Endodermal cell (in vitro differentiated cells): ENCODE measurements around the gene IGF2BP1. TPM values are rescaled to one million over a fixed set of nuclear protein-coding genes. Genes with fewer than 3 reads are reported as not detected.

Source experiments
- DNase-seq: peaks from one replicate; pipeline ENCODE4 v3.0.0-alpha.2; 2017
- H3K27ac ChIP-seq: 2 replicates; pipeline ENCODE4 v1.5.1; 2013; ENCODE audit warnings: mild to moderate bottlenecking, low read depth, low read length, moderate library complexity
- H3K27me3 ChIP-seq: 2 replicates; pipeline ENCODE4 v1.6.1; 2013; ENCODE audit warnings: mild to moderate bottlenecking, low read length, moderate library complexity; ENCODE audit not compliant: insufficient read depth, control insufficient read depth, poor library complexity, severe bottlenecking
- H3K36me3 ChIP-seq: 2 replicates; pipeline ENCODE4 v1.7.0; 2013; ENCODE audit warnings: mild to moderate bottlenecking, low read length, moderate library complexity; ENCODE audit not compliant: control insufficient read depth, insufficient read depth
- H3K4me1 ChIP-seq: one replicate; pipeline ENCODE4 v1.7.0; 2013; ENCODE audit warnings: low read length; ENCODE audit not compliant: control insufficient read depth, insufficient read depth
- H3K4me3 ChIP-seq: 2 replicates; pipeline ENCODE4 v1.5.1; 2013; ENCODE audit warnings: mild to moderate bottlenecking, low read length, moderate library complexity
- H3K9ac ChIP-seq: 2 replicates; pipeline ENCODE4 v1.6.1; 2013; ENCODE audit warnings: mild to moderate bottlenecking, low read length, moderate library complexity; ENCODE audit not compliant: poor library complexity, severe bottlenecking; ENCODE audit errors: extremely low read depth
- H3K9me3 ChIP-seq: 2 replicates; pipeline ENCODE4 v1.6.1; 2013; ENCODE audit warnings: mild to moderate bottlenecking, low read length, moderate library complexity; ENCODE audit not compliant: control insufficient read depth
- H3K27ac Mint-ChIP-seq: 2 replicates; pipeline ENCODE4 v1.8.0; 2020; ENCODE audit warnings: mixed read lengths
- H3K27me3 Mint-ChIP-seq: 2 replicates; pipeline ENCODE4 v1.8.0; 2021; ENCODE audit warnings: mild to moderate bottlenecking, mixed read lengths; ENCODE audit not compliant: insufficient read depth
- H3K36me3 Mint-ChIP-seq: 2 replicates; pipeline ENCODE4 v1.8.0; 2020; ENCODE audit warnings: low read depth, mixed read lengths
- H3K4me1 Mint-ChIP-seq: 2 replicates; pipeline ENCODE4 v1.8.0; 2020; ENCODE audit warnings: mixed read lengths
- H3K4me3 Mint-ChIP-seq: 2 replicates; pipeline ENCODE4 v1.8.0; 2020; ENCODE audit warnings: mild to moderate bottlenecking, moderate library complexity, mixed read lengths
- H3K9me3 Mint-ChIP-seq: 2 replicates; pipeline ENCODE4 v1.8.0; 2020; ENCODE audit warnings: mild to moderate bottlenecking, mixed read lengths
- WGBS, 2 experiments: methylation state at CpG; one replicate each; pipeline versions ENCODE4 v1.1.5 to v1.1.7; 2013; ENCODE audit warnings: missing lambda C conversion rate in 2 of 2, mixed read lengths in 1 of 2; ENCODE audit not compliant: insufficient coverage in 1 of 2, insufficient read length in 1 of 2; 5-methylcytosine and 5-hydroxymethylcytosine counted together
- long read RNA-seq, 4 experiments: library from polyadenylated mRNA in 2 of 4; library from RNA in 1 of 4; library from capped mRNA in 1 of 4; stranded (forward) in 3 of 4; unstranded in 1 of 4; transcript quantifications; one replicate each; pipeline ENCODE4 v2.0.0, GENCODE V29; 2020 to 2021; ENCODE audit warnings: inconsistent platforms in 1 of 4
- polyA plus RNA-seq, 2 experiments: library from polyadenylated mRNA; stranded (reverse); fragments of 50-300 nt; gene quantifications; one replicate each; pipeline ENCODE4 v1.2.3, GENCODE V29; 2013
- total RNA-seq, 2 donors: library from RNA; stranded (reverse); fragmentation: NEBNext Ultra II Directional in 1 of 2; extraction: Animal tissue kit (Norgen Biotek cat#: 25700) in 1 of 2; gene quantifications; 2 replicates in 1 of 2; 3 replicates in 1 of 2; pipeline ENCODE4 v1.2.1, GENCODE V29; 2021
- TF ChIP-seq, protein P1 (sequence below): fragments of 200-600 bp; sonication (generic); conservative IDR thresholded peaks from 2 replicates; pipeline ENCODE4 v1.5.0; 2021; ENCODE audit warnings: antibody characterized with exemption, mild to moderate bottlenecking

IGF2BP1 gene
- 100 to 1,000 TPM; 333 to 360 TPM for total RNA-seq
- polyA plus RNA-seq (2013, experiment 1 of 2) = 139 TPM
- 139 TPM for polyA plus RNA-seq (2013, experiment 2 of 2)
- long read RNA-seq, experiment 1, full-length matches to known transcripts = 6 of 78 reads
- long read RNA-seq, experiment 1, partial matches to known transcripts = 5 of 78 reads
- long read RNA-seq, experiment 1, other reads (novel, unspliced or antisense) = 67 of 78 reads
- long read RNA-seq, experiment 2, full-length matches to known transcripts = 85 of 188 reads
- long read RNA-seq, experiment 2, partial matches to known transcripts = 27 of 188 reads
- long read RNA-seq, experiment 2, other reads (novel, unspliced or antisense) = 76 of 188 reads
- long read RNA-seq, experiment 3, full-length matches to known transcripts = 332 of 563 reads
- long read RNA-seq, experiment 3, partial matches to known transcripts = 101 of 563 reads
- long read RNA-seq, experiment 3, other reads (novel, unspliced or antisense) = 130 of 563 reads
- long read RNA-seq, experiment 4, full-length matches to known transcripts = 10 of 18 reads
- long read RNA-seq, experiment 4, partial matches to known transcripts = 6 of 18 reads
- long read RNA-seq, experiment 4, other reads (novel, unspliced or antisense) = 2 of 18 reads

DNA sequence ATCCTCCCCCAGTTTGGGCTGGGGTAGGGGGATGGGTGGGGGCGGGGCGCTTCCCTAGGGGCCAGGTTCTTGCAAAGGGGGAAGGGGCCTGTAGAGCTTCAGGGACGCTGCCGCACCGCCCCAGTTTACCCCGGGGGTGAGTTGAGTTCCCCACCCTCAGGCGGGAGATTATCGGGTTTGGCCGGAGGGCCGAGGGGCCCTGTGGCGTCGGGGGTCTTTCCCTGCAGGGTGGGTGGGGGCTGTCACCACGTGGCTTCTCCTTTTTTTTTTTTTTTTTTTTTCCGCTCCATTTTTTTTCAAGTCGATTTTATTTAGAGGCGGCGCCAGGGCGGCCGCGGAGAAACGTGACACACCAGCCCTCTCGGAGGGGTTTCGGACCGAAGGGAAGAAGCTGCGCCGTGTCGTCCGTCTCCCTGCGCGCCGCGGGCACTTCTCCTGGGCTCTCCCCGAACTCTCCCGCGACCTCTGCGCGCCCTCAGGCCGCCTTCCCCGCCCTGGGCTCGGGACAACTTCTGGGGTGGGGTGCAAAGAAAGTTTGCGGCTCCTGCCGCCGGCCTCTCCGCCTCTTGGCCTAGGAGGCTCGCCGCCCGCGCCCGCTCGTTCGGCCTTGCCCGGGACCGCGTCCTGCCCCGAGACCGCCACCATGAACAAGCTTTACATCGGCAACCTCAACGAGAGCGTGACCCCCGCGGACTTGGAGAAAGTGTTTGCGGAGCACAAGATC lies at the start of gene IGF2BP1:
Gene IGF2BP1 (plus strand): TSS at position 283 of the 724 bp plus-strand sequence. CDS start 361 bp downstream, at position 644.
- H3K4me3 Mint-ChIP-seq = peak within 1 kb of the TSS; percentile 99
- H3K27me3 Mint-ChIP-seq = no peaks in the 10 kb centered on the region
- Histone ChIP-seq H3K27me3 (no peaks in the 10 kb centered on the region), H3K4me1 (peaks cover 2% of the 10 kb centered on the region), H3K4me3 (peak within 1 kb of the TSS; percentile 99), H3K9me3 (no peaks in the 10 kb centered on the region), H3K36me3 (peaks cover 19% of the 10 kb centered on the region), H3K27ac (peak within 1 kb of the TSS; percentile 99), H3K9ac (peak within 1 kb of the TSS; percentile 99)
- TF ChIP-seq, protein P1, sequence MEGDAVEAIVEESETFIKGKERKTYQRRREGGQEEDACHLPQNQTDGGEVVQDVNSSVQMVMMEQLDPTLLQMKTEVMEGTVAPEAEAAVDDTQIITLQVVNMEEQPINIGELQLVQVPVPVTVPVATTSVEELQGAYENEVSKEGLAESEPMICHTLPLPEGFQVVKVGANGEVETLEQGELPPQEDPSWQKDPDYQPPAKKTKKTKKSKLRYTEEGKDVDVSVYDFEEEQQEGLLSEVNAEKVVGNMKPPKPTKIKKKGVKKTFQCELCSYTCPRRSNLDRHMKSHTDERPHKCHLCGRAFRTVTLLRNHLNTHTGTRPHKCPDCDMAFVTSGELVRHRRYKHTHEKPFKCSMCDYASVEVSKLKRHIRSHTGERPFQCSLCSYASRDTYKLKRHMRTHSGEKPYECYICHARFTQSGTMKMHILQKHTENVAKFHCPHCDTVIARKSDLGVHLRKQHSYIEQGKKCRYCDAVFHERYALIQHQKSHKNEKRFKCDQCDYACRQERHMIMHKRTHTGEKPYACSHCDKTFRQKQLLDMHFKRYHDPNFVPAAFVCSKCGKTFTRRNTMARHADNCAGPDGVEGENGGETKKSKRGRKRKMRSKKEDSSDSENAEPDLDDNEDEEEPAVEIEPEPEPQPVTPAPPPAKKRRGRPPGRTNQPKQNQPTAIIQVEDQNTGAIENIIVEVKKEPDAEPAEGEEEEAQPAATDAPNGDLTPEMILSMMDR = no peak
- DNase-seq = peak; percentile 96
- 0% methylated on average over 10 to 59 of the region's 62 CpGs for WGBS, 2 experiments
- peaks cover 34% of the 10 kb centered on the region for H3K4me1 Mint-ChIP-seq
- peaks cover 29% of the 10 kb centered on the region for H3K36me3 Mint-ChIP-seq
- peak within 1 kb of the TSS; percentile 98 for H3K27ac Mint-ChIP-seq
- H3K9me3 Mint-ChIP-seq = no peaks in the 10 kb centered on the region

- 90 to 93% methylated on average over 5 of the region's 5 CpGs for whole genome bisulfite sequencing, 2 experiments
- Mint-ChIP-seq H3K27ac (no peak overlapping the region), H3K9me3 (no peaks in the 10 kb centered on the region), H3K36me3 (no peaks in the 10 kb centered on the region), H3K4me1 (peaks cover 10% of the 10 kb centered on the region), H3K4me3 (no peak overlapping the region), H3K27me3 (peaks cover 2% of the 10 kb centered on the region)
- Histone ChIP-seq H3K36me3 (no peaks in the 10 kb centered on the region), H3K27me3 (no peaks in the 10 kb centered on the region), H3K9me3 (no peaks in the 10 kb centered on the region), H3K27ac (no peak overlapping the region), H3K9ac (no peak overlapping the region), H3K4me3 (no peak overlapping the region), H3K4me1 (no peaks in the 10 kb centered on the region)
- DNase-seq = no peak
- TF ChIP-seq, protein P1 = no peak
Observed at GRCh38 chr17:48951572-48951971, 45.6 kb upstream of the IGF2BP1 start.

GRCh38 chr17:48952904-48953303 lies 44.3 kb upstream of the IGF2BP1 start:
- Mint-ChIP-seq H3K4me1 (peaks cover 10% of the 10 kb centered on the region), H3K9me3 (no peaks in the 10 kb centered on the region)

More at GRCh38 chr17:48952904-48953303, 44.3 kb upstream of the IGF2BP1 start:
- DNase-seq = no peak
- no peaks in the 10 kb centered on the region for H3K4me1 ChIP-seq
- Mint-ChIP-seq H3K36me3 (no peaks in the 10 kb centered on the region), H3K27me3 (peaks cover under 1% of the 10 kb centered on the region), H3K27ac (no peak overlapping the region), H3K4me3 (no peak overlapping the region)
- H3K27me3 ChIP-seq = no peaks in the 10 kb centered on the region
- WGBS, 2 experiments = 82 to 84% methylated on average over 4 to 5 of the region's 5 CpGs
- TF ChIP-seq, protein P1 = no peak
- H3K27ac ChIP-seq = no peak overlapping the region
- H3K9ac ChIP-seq = no peak overlapping the region
- no peaks in the 10 kb centered on the region for H3K36me3 ChIP-seq
- H3K9me3 ChIP-seq = no peaks in the 10 kb centered on the region
- no peak overlapping the region for H3K4me3 ChIP-seq
